Measurements from ENCODE around the gene COMTD1.

Gene COMTD1

DNA sequence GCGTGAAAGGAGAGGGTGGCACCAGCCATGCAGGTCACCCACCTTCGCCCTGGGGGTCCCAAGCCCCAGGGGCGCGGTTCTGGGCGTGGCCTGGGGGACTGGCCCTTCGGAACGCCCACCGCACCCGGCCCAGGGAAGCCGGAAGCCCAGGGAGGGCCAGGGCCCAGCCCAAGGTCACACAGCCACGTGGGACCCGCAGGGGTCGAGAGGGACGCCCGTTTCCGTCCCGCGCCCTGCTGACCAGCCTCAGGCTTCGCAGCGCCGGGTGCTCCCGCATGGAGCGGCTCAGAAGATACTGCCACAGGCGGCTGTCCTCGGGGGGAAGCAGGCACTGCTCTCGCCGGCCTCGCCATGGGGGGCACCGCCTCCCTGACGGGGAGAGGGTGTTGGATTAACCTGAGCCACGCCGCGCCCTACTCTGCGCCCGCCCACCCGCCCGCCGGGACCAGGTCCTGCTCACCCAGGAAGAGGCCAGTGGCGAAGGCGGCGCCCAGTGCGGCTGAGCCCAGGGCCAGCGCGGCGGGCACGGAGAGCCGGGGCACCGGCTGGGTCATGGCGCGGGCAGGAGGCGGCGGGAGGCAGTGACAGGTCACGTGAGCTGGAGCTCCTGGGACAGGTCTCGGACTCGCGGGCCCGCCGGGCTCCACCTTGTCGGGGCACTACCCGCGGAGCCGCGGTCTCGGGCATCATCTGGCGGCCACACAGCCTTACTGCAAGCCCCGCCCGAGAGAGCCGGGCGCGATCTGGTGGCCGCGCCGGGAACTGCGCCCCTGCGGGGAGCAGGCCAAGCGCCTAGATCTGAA lies at the start of gene COMTD1:
Gene COMTD1 (minus strand): TSS at position 583 of the 803 bp plus-strand sequence. CDS start 29 bp downstream, at position 554.
- DNase-seq, result peak; percentile 73

- DNase-seq, result peak; percentile 64
Measured at GRCh38 chr10:75283671-75284470, 48.1 kb upstream of the COMTD1 start.

DNA sequence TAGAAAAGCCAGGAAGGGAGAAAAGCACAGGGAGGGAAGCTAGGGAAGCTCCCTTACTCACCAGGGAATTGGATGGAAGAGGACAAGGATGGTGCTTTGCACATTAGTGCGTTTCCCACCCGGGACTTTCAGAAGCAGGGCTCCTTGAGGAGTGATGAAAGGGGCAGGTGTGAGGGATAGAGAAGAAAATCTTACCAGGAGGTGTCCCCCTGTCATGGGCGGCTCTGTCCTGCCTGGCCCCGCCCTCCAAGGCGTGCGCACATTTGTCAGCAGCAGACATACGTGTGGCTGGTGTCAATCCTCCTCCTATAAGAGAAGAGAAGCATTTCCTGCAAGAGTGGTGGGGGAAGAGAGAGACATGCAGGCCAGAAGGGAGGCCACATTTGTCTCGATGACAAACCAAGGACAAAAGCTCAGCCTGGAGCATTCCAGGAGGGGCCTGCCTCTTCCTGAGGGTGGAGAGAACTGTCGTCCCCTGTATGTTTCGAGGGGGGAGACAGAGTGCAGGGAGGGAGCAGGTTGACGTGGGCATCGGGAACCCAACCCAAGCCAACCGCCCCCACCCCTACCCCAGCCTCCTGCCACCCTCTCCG lies 47.4 kb upstream of the COMTD1 start:
- no peak for DNase-seq

DNA sequence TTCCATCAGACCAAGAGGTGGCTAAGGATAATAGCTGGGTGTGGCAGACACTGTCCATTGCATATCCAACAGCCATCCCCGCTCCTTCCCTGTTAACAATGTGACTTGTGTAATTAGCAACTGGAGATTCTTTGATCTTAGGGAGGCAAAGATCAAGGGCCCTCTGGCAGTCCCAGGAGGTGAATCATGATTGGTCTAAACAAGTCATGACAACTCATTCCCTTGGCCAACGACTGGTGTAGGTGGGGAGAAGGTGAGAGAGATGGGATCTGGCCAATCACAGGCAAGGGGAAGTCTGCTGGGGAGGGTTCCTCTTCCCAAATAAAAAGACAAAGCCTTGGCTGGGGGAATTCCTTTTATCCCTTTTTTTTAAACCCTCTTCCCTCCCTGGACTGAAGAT lies 46.2 kb upstream of the COMTD1 start:
- DNase-seq, result no peak

DNA sequence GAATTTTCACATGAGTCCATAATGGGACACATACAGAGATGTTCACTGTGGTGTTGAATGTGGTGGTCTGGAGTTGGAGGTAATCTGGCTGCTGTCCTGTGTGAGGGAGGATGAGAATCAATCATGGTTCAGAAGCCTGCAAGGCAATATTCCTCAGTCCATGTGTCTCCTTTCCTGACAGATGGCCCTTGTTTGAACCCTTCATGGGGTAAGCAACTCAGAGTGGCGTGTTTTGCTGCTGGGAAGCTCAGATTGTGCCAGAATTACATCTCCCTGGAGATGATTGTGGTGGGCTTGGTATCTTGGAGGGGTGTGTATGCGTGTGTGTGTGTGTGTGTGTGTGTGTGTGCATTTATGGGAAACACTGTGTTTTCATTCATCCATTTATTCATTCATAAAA lies 44.5 kb upstream of the COMTD1 start:
- no peak for DNase-seq

DNA sequence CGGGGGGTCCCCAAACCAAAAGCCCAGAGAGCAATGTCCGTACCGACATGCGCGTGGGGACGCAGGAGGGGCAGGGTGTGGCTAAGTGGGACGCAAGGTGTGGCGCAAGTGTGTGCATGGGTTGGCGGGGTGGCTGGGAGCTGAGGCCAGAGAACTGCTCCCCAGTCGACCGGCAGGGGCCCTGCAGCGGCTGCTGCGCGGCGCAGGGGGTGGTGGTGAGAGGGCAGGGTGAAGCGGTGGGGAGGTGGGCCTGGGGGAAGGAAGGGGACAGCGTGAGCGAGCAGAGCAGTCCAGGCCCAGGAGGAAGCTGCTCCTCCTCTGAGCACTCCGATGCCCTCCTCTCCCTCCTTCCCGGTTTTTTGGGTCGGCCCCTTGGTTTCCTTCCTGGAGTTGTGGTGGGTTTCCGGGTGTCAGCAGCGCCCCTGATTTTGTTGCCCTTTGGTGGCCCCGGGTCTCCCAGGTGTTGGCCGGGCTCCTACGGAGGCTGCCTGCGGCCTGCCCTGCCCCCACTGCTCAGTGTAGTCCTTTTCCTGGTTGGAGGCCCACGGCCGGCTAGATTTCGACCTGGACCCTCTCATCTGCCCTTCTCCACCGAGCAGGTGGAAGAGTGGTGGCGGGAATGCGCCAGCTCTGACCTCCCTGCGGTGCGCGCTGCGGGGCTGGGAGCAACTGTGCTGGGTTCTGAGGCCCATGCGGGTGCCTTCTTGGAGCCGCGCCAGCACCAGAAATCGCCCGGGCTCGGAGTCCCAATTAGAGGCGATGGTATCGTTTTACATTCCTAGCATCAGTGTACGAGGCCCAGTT lies 40.5 kb upstream of the COMTD1 start:
- DNase-seq, result no peak

- no peak for DNase-seq
Measured at GRCh38 chr10:75272896-75273295, 37.1 kb upstream of the COMTD1 start.

DNA sequence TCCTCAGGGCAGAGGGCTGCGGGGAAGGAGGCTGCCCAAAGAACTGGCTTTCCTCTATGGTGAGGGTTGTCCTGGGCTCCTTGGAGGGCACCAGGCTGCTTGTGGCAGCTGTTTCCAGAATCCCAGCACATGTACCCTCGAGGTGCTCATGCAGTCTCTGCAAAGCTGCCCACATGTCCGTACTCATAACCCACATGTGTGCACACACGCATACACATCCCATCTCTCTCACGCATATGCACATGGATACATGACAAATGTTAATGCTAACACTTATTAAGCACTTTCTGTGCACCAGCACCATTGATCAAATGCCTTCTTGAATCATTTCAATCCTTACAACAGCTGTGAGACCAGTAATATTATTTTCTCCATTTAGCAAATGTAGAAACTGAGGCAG lies 36.3 kb upstream of the COMTD1 start:
- DNase-seq, result no peak

- DNase-seq, result no peak
Measured at GRCh38 chr10:75269605-75270004, 33.8 kb upstream of the COMTD1 start.

DNA sequence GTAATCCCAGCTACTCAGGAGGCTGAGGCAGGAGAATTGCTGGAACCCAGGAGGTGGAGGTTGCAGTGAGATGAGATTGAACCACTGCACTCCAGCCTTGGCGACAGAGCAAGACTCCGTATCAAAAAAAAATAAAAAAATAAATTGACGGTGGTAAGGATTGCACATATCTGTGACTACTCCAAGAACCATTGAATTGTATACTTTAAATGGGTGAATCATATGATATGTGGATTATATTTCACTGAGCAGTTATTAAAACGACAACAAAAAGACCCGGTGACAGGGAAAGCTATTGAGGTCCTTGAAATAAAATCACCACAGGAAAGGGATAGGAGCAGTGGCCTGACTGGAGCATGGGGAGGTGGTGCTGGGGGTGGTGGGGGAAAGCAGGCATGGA lies 31.2 kb upstream of the COMTD1 start:
- no peak for DNase-seq

DNA sequence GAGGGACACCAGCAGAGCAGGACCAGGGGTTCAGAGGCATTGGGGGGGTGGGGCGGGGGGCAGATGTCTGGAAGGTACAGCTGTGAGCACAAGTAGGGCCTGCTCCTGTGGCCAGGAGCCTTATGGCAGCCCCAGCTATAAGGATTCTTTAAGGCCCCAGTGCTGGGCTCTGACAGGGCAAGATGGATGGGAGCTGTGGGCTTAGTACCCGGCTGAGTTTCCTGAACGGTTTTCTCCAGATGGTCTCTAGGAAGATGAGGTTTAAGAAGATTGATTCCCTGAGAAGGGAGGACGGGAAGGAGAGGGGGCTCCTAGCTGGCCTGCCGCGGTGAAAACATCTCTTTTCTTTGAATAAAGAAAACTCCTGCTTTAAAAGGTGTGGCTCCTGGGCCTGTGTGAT lies 30.1 kb upstream of the COMTD1 start:
- DNase-seq, result no peak

GRCh38 chr10:75263806-75264205 lies 28.0 kb upstream of the COMTD1 start:
- no peak for DNase-seq

DNA sequence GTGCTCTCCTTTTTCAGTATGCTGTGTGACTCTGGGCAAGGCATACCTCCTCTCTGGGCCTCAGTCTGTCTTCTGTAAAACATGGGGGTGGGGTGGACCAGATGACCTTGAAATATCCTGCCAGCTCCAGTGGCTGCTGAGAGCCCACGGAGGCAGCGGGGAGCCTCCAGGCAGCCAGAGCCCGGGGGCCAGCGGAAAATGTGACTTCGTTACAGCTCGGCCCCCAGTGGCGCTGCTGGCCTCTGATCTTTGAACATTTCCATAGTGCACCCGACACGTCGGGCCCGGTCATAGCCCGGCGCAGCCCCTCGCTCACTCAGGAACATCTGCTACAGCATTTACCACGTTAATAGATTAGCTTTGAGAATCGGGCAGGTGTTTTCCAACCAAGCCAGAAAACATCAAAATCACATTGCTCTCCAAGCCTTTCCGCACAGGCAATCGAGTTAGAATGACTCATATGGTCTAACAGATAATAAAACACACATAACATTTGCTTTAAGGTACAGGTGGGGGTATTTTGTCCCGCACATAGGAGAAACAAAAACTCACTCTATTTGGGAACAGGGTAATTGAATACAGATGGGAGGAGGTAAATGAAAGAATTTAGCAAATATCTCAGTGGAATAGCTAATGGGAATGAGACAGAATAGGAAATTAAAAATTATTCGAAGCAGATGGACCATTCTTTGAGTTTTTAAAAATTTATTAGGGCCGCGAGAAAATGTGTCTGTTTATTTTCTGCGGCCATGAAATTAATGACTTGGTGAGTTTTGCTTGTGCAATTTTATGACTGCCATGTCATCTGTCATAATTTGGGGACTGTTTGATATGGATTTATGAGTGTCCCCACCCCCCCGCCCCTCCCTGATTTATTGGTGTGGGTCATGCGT lies 26.3 kb upstream of the COMTD1 start:
- no peak for DNase-seq

DNA sequence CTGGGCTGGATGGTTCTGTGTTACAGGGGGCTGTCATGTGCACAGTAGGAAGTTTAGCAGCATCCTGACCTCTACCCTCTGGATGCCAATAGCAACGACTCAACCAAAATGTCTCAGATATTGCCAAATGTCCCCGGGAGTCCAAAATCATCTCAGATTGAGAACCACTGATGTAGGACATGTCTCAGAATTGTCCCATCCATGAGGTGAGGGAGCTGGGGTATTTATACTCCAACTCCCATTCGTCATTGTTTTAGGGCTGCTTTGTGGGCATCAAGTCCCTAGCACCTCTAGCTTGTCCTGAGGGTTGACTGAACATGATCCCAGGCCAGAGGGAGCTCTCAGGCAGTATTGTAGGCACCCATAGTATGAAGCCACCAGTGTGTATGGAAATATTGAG lies 25.2 kb upstream of the COMTD1 start:
- no peak for DNase-seq

- no peak for DNase-seq
Measured at GRCh38 chr10:75254739-75255138, 19.0 kb upstream of the COMTD1 start.

GRCh38 chr10:75253281-75254220 lies 17.8 kb upstream of the COMTD1 start:
- no peak for DNase-seq

GRCh38 chr10:75250934-75251333 lies 15.2 kb upstream of the COMTD1 start:
- DNase-seq, result no peak

GRCh38 chr10:75247797-75248196 lies 12.0 kb upstream of the COMTD1 start:
- DNase-seq, result no peak

DNA sequence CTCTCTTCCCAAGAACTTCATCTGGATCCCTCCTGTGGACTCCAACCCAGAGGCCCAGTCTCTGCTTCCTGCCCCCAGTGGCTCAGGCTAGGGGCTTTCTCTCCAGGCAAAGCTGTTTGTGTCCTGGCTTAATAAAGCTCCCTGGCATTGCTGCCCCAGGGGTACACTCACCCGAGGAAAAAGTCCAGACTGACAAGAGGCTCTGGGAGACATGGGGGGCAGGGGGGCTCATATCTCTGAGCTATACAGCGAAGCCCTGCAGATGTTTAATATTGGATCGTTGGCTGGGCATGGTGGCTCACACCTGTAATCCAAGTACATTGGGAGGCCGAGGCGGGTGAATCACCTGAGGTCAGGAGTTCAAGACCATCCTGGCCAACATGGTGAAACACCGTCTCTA lies 10.7 kb upstream of the COMTD1 start:
- DNase-seq, result no peak

DNA sequence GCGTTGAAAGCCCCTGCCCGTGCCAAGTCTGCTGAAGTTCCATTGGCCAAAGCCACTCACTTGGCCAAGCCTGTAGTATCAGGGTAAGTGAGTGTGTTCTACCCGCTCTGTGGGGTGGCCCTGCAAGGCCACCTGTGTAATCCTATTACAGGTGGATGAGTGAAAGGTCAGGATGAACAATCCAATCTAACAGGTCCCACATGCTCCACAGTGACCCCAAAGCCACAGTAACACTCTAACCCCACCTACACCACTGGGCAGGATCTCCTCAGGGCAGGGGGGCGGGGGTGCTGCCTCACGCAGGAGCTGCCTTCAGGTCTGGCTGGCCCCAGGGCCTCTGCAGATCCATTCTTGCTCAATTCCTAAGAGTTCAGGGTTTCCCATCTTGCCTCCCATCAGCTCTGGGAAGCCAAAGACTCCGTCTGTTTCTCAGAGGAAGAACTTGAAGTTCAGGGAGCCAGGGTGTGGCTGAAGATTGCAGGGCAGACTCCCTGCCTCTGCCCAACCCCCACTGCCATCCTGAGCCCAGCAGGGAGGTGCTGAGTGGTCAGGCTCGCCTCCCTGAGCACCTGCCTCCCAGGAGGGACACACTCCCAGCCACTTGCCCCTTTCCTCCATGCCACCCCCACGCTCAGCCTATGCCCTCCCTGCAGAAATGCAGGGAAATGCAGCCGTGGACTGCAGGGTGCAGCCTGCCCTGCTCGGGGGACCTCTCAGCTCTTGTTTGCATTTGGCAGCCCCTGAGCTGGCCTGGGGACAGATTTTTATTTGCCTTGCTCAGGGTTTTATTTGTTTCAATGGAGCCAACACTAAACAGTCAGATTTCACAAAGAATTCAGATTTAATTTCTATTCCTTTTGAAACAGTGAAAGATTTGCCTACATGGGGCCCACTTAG lies 9.8 kb upstream of the COMTD1 start:
- DNase-seq, result no peak

Data from NCI-H1436 treated with DMSO at 0.1 percent for 48 hours (cell line).